ENCODE results near the gene MID1. TPM values are rescaled to one million over a fixed set of nuclear protein-coding genes. Genes with fewer than 3 reads are reported as not detected.

Gene MID1
- polyA plus RNA-seq, 2 of the 4 experiments (the other 2 are of a cell fraction), result 59.5 to 106 TPM

DNA sequence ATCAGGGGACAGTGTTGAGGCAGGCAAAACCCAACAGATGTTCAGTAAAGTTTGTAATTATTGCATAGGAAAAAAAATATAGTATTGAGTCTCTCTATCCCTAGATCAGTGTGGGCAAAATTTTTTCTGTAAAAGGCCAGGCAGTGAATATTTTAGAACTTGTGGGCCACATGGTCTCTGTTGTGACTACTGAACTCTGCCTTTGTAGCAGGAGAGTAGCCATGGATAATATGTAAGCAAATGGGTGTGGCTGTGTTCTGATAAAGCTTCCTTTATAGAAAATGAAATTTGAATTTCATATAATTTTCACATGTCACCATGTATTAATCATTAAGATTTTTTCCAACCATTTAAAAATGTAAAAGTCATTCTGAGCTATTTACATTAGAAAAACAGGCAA, 193.1 kb downstream of the MID1 start:
- ATAC-seq, result no peak
- TF ChIP-seq ATOH8 (CRISPR knock-in tag; IDR thresholded peaks at IDR 0.05; ENCODE audit: low read depth) (no peak), MYC (IDR thresholded peaks at IDR 0.05; ENCODE audit: borderline replicate concordance, low read length) (no peak), FOXS1 (CRISPR knock-in tag; IDR thresholded peaks at IDR 0.05) (no peak), ESRRA (IDR thresholded peaks at IDR 0.05; ENCODE audit: borderline replicate concordance, low read length) (no peak)
- TF ChIP-seq, protein P1, sequence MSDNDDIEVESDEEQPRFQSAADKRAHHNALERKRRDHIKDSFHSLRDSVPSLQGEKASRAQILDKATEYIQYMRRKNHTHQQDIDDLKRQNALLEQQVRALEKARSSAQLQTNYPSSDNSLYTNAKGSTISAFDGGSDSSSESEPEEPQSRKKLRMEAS (IDR thresholded peaks at IDR 0.05), result no peak
- POLR2A ChIA-PET, result no interaction called here

GRCh38 chrX:10423716-10424115, 196.7 kb downstream of the MID1 start:
- ATAC-seq (no peak), DNase-seq (ENCODE audit: low read depth in 1 of 2, low spot score in 1 of 2) (no peak), FAIRE-seq (no peak)
- ChIA-PET POLR2A (no interaction called here), CTCF (no interaction called here)
- Histone ChIP-seq H3K4me3 (no peak overlapping the region), H3K9me3 (peaks cover 3% of the 10 kb centered on the region; the same call in 1 of the 3 replicates), H3K4me2 (no peak overlapping the region), H3K27ac (no peak overlapping the region), H3K4me1 (no peaks in the 10 kb centered on the region)
- 63% methylated on average over 4 of the region's 4 CpGs for WGBS (ENCODE audit: missing lambda C conversion rate)
- no peak for TF ChIP-seq ZC3H11A (IDR thresholded peaks at IDR 0.05)

More for the DNA sequence above, 193.1 kb downstream of the MID1 start:
- H3K4me2 ChIP-seq, result no peak overlapping the region
- no peak overlapping the region for H3K27ac ChIP-seq
- CTCF ChIA-PET, result no interaction called here
- DNase-seq (ENCODE audit: low read depth in 1 of 2, low spot score in 1 of 2) (no peak), FAIRE-seq (no peak)
- peaks cover 3% of the 10 kb centered on the region; the same call in 1 of the 3 replicates for H3K9me3 ChIP-seq
- H3K4me1 ChIP-seq, result no peaks in the 10 kb centered on the region
- no peak overlapping the region for H3K4me3 ChIP-seq

DNA sequence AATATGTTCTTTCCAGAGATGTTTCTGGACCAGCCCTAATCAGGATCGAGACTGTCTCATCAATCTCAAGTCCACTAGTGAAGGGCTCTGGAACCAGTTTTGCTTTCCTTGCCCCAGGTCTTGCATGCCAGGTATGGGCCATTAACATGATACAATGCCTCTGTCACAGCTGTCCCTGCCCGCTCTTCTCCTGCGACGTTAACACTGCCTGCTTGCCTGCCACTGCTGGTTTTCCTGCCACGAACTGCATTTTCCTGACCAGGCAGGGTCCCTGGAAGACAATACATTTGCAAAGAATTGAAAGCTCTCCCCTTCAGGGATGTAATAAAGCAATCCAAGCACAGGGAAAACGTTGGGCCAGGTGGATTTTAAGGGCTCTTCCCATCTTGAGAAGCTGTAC, 200.3 kb downstream of the MID1 start:
- 70% methylated on average over 6 of the region's 6 CpGs for WGBS (ENCODE audit: missing lambda C conversion rate)
- H3K4me1 ChIP-seq, result peaks cover 9% of the 10 kb centered on the region; the same call in 2 of the 3 replicates
- ChIA-PET POLR2A (no interaction called here), CTCF (no interaction called here)
- FAIRE-seq (no peak), ATAC-seq (no peak), DNase-seq (ENCODE audit: low read depth in 1 of 2, low spot score in 1 of 2) (no peak)
- peaks cover 3% of the 10 kb centered on the region; the same call in 1 of the 3 replicates for H3K9me3 ChIP-seq
- H3K4me3 ChIP-seq, result no peak overlapping the region
- no peak overlapping the region for H3K4me2 ChIP-seq
- TF ChIP-seq NR3C1 (IDR thresholded peaks at IDR 0.05) (no peak), HEYL (CRISPR knock-in tag; IDR thresholded peaks at IDR 0.05) (no peak), TFCP2L1 (CRISPR knock-in tag; IDR thresholded peaks at IDR 0.05) (no peak), SMC3 (IDR thresholded peaks at IDR 0.05) (no peak), CHD2 (IDR thresholded peaks at IDR 0.05; ENCODE audit: low read length, partially characterized antibody) (no peak), JUN (IDR thresholded peaks at IDR 0.05) (no peak)
- H3K27ac ChIP-seq, result no peak overlapping the region

DNA sequence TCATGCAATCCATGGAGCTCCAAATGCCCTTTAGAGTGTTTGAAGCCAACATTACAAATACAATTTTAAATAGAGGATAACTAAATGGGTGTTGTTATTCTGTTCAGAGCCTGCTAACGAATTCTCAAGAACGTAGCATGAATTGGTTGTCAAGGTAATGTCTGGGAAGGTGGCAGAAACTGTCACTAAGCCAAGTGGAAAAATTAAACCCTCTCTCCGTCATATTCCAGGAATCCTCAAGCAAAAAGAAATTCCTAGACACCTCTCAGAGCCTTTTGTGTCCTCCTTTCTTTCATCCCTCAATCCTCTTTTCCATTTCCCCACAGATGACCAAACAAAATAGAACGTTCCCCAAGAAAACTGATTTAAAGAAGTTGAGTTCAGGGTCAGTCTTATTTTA, 204.0 kb downstream of the MID1 start:
- CTCF ChIA-PET, result no interaction called here
- Histone ChIP-seq H3K9me3 (no peaks in the 10 kb centered on the region), H3K27ac (no peak overlapping the region), H3K4me3 (no peak overlapping the region), H3K4me2 (no peak overlapping the region), H3K4me1 (peaks cover 13% of the 10 kb centered on the region; the same call in 2 of the 3 replicates)
- ATAC-seq, result no peak
- POLR2A ChIA-PET, result no interaction called here
- FAIRE-seq, result no peak
- WGBS (ENCODE audit: missing lambda C conversion rate), result 92% methylated on average over 4 of the region's 4 CpGs
- DNase-seq (ENCODE audit: low read depth in 1 of 2, low spot score in 1 of 2), result no peak
- TF ChIP-seq RCOR1 (IDR thresholded peaks at IDR 0.05; ENCODE audit: low read depth, low read length), result no peak
- no peak for TF ChIP-seq MAZ (IDR thresholded peaks at IDR 0.05; ENCODE audit: borderline replicate concordance, low read depth, low read length)

DNA sequence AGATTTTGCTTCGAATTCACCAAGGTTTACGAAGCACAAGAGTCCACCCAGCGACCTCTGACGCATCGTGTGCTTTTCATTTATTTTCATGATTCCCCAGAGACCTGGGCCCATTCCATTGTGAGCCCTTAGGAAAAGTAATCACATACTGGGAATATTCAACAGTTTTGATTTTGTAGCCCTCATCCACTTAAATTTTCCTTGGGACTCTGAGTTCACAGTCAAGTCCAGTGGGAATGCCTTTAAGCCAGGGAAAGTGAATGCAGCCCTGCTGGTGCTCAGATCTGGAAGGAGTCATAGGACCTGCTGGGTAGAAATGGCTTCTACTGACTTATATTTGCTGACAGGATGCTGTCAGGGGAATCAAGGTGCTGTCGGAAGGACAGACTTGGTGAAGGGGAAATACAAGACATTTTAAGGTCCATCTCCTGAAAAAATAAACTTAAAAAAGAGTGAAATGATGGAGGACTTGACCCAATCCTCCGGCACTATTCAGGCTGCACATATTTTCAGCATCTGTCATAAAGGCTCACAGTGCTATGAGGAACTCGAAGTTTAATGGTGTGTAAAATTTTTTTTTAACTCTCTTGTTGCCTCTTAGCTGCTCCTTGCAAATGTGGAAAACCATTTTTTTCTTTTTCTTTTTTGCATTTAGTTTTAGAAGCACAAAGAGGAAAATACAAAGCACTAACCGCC, 204.9 kb downstream of the MID1 start:
- no peak for FAIRE-seq
- TF ChIP-seq ZFP36 (IDR thresholded peaks at IDR 0.05; ENCODE audit: borderline replicate concordance, partially characterized antibody) (no peak), CEBPB (IDR thresholded peaks at IDR 0.05) (no peak), SMC3 (IDR thresholded peaks at IDR 0.05) (no peak), KDM5A (IDR thresholded peaks at IDR 0.05) (no peak), ZC3H11A (IDR thresholded peaks at IDR 0.05) (no peak), CHD4 (IDR thresholded peaks at IDR 0.05; ENCODE audit: borderline replicate concordance) (no peak), CTCF (IDR thresholded peaks at IDR 0.05) (no peak), RCOR1 (IDR thresholded peaks at IDR 0.05; ENCODE audit: low read depth, low read length) (no peak), NR3C1 (IDR thresholded peaks at IDR 0.05) (no peak), MAZ (IDR thresholded peaks at IDR 0.05; ENCODE audit: borderline replicate concordance, low read depth, low read length) (no peak)
- TF ChIP-seq, protein P2, sequence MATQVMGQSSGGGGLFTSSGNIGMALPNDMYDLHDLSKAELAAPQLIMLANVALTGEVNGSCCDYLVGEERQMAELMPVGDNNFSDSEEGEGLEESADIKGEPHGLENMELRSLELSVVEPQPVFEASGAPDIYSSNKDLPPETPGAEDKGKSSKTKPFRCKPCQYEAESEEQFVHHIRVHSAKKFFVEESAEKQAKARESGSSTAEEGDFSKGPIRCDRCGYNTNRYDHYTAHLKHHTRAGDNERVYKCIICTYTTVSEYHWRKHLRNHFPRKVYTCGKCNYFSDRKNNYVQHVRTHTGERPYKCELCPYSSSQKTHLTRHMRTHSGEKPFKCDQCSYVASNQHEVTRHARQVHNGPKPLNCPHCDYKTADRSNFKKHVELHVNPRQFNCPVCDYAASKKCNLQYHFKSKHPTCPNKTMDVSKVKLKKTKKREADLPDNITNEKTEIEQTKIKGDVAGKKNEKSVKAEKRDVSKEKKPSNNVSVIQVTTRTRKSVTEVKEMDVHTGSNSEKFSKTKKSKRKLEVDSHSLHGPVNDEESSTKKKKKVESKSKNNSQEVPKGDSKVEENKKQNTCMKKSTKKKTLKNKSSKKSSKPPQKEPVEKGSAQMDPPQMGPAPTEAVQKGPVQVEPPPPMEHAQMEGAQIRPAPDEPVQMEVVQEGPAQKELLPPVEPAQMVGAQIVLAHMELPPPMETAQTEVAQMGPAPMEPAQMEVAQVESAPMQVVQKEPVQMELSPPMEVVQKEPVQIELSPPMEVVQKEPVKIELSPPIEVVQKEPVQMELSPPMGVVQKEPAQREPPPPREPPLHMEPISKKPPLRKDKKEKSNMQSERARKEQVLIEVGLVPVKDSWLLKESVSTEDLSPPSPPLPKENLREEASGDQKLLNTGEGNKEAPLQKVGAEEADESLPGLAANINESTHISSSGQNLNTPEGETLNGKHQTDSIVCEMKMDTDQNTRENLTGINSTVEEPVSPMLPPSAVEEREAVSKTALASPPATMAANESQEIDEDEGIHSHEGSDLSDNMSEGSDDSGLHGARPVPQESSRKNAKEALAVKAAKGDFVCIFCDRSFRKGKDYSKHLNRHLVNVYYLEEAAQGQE (IDR thresholded peaks at IDR 0.05), result no peak

More for the DNA sequence above, 204.9 kb downstream of the MID1 start:
- Histone ChIP-seq H3K9me3 (no peaks in the 10 kb centered on the region), H3K4me1 (peaks cover 13% of the 10 kb centered on the region; the same call in 2 of the 3 replicates), H3K27ac (peak overlapping the region in 1 of 2 experiments; percentile 19; a peak in 1 of 6 replicates), H3K4me2 (peak overlapping the region; percentile 46), H3K4me3 (no peak overlapping the region)
- ATAC-seq, result peak in 1 of 2 experiments; percentile 42; a peak in 2 of 6 replicates
- WGBS (ENCODE audit: missing lambda C conversion rate), result 67% methylated on average over 9 of the region's 9 CpGs
- DNase-seq (ENCODE audit: low read depth in 1 of 2, low spot score in 1 of 2), result no peak
- POLR2A ChIA-PET, result no interaction called here
- CTCF ChIA-PET, result interaction anchor here (0.6 kb wide), 1 partner anchor 711 kb away, joined by 3 read pairs; no protein-coding TSS in a partner anchor
